ENCODE results near the gene ATXN1. TPM values are rescaled to one million over a fixed set of nuclear protein-coding genes. Genes with fewer than 3 reads are reported as not detected.

ATXN1 gene
- polyA plus RNA-seq, 2 of the 4 experiments (the other 2 are of a cell fraction): 2.9 to 8.3 TPM

DNA sequence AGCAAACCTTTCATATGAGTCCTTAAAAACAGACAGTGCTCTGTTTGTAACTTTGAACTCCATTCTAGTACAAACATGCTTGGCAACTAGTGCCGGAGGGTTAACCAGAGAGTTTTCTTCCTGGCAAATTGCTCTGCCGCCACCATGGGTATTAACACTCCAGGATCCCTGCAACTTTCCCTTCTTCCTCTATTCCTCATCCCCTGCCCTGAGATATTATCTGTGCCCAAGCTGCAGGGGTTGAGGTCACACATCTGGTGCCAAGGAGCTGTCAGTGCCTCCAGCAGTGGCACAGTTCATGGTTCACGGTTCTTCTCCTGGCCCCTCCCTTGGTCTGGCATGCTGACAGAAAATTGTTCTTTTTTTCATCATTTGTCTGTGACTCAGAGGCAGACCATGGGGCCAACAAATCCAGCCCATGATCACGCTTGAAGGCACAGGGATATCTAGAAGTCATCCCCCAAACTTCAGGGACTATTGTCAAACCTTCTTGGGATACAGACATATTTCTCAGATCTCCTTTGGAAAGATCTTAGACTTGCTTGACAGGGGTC, 77.5 kb downstream of the ATXN1 start:
- CTCF ChIA-PET: interaction anchor here (1.2 to 2.1 kb wide), 2 partner anchors 78 to 170 kb away, joined by 4 read pairs; partner anchors contain the start of gene ATXN1
- FAIRE-seq (no peak), ATAC-seq (peak; percentile 48 to 75; a peak in 5 of 6 replicates), DNase-seq (ENCODE audit: low read depth in 1 of 2, low spot score in 1 of 2) (peak in 1 of 2 experiments; percentile 66)
- POLR2A ChIA-PET: no interaction called here
- H3K4me2 ChIP-seq: peak overlapping the region; percentile 56
- no peaks in the 10 kb centered on the region for H3K9me3 ChIP-seq
- peaks cover 82% of the 10 kb centered on the region for H3K4me1 ChIP-seq
- peak overlapping the region; percentile 60 to 80 for H3K27ac ChIP-seq
- 10% methylated on average over 4 of the region's 4 CpGs for WGBS (ENCODE audit: missing lambda C conversion rate)
- no peak overlapping the region for H3K4me3 ChIP-seq
- TF ChIP-seq KDM5A (IDR thresholded peaks at IDR 0.05) (no peak), SREBF2 (IDR thresholded peaks at IDR 0.05) (no peak), EP300 (IDR thresholded peaks at IDR 0.05) (peak in 1 of 2 experiments; percentile 40; a peak in 1 of 5 replicates), MAFK (IDR thresholded peaks at IDR 0.05; ENCODE audit: partially characterized antibody) (no peak), POLR2AphosphoS2 (conservative IDR thresholded peaks at IDR 0.05; ENCODE audit: low read length) (no peak), HEYL (CRISPR knock-in tag; IDR thresholded peaks at IDR 0.05) (no peak), FOSL2 (IDR thresholded peaks at IDR 0.05) (peak; percentile 21; the same call in 1 of the 2 replicates), FOSL2 (CRISPR knock-in tag; IDR thresholded peaks at IDR 0.05) (peak; percentile 60; the same call in 1 of the 2 replicates), POLR2A (IDR thresholded peaks at IDR 0.05; ENCODE audit: low read length) (no peak), GATA3 (IDR thresholded peaks at IDR 0.05; ENCODE audit: borderline replicate concordance) (peak; percentile 78), JUN (IDR thresholded peaks at IDR 0.05) (peak in 1 of 2 experiments; percentile 42; a peak in 1 of 5 replicates), RFX5 (IDR thresholded peaks at IDR 0.05) (no peak), SMC3 (IDR thresholded peaks at IDR 0.05) (no peak), CEBPB (IDR thresholded peaks at IDR 0.05) (0 out of 4 replicates have a peak, but pooled peaks of 1 of the 2 experiments have one; percentile 4), EHF (CRISPR knock-in tag; IDR thresholded peaks at IDR 0.05) (no peak), JUNB (IDR thresholded peaks at IDR 0.05) (peak; percentile 48; the same call in 1 of the 2 replicates), RARB (CRISPR knock-in tag; IDR thresholded peaks at IDR 0.05) (no peak), HOXA7 (CRISPR knock-in tag; IDR thresholded peaks at IDR 0.05) (no peak)
- TF ChIP-seq, protein P1, sequence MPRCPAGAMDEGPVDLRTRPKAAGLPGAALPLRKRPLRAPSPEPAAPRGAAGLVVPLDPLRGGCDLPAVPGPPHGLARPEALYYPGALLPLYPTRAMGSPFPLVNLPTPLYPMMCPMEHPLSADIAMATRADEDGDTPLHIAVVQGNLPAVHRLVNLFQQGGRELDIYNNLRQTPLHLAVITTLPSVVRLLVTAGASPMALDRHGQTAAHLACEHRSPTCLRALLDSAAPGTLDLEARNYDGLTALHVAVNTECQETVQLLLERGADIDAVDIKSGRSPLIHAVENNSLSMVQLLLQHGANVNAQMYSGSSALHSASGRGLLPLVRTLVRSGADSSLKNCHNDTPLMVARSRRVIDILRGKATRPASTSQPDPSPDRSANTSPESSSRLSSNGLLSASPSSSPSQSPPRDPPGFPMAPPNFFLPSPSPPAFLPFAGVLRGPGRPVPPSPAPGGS (IDR thresholded peaks at IDR 0.05): no peak; the same call in 2 of the 3 replicates
- TF ChIP-seq, protein P2, sequence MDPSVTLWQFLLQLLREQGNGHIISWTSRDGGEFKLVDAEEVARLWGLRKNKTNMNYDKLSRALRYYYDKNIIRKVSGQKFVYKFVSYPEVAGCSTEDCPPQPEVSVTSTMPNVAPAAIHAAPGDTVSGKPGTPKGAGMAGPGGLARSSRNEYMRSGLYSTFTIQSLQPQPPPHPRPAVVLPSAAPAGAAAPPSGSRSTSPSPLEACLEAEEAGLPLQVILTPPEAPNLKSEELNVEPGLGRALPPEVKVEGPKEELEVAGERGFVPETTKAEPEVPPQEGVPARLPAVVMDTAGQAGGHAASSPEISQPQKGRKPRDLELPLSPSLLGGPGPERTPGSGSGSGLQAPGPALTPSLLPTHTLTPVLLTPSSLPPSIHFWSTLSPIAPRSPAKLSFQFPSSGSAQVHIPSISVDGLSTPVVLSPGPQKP (IDR thresholded peaks at IDR 0.05; ENCODE audit: low read depth, low read length): no peak

DNA sequence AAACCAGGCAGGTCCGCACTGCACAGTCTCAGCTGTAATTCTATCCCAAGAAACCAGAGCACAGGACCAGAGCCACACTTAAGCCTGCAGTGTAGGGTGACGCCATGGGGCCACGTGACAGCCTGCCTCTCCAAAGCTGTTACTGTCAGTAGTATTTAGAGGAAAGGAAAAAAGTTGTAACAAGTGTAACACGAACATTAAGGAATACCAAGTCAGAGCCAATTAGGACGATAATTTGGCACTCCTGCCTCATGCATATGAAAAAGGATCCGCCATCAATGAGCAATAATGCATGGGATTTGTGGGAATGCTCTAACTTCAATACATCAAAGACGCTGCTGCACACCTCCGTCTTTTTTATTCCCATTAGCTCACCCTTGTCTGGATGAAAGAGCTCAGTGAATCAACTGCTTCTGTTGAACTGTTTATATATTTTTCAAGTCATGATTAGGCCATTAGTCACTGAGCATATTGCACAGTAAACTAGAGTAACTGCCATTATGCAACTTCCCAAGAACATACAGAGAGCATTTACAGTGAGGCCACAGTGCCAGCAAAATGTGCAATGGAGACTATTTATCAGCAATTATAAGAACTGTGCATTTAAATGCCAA, 79.9 kb downstream of the ATXN1 start:
- peak; percentile 74 to 89 for ATAC-seq
- 26% methylated on average over 8 of the region's 8 CpGs for WGBS (ENCODE audit: missing lambda C conversion rate)
- no peak for FAIRE-seq
- H3K27ac ChIP-seq: peak overlapping the region; percentile 63 to 86
- H3K4me2 ChIP-seq: peak overlapping the region; percentile 77
- CTCF ChIA-PET: interaction anchor here (0.9 to 1.3 kb wide), 6 partner anchors 20 to 170 kb away, joined by 3 to 4 read pairs (median 3); no protein-coding TSS in a partner anchor
- H3K4me1 ChIP-seq: peaks cover 76% of the 10 kb centered on the region
- H3K4me3 ChIP-seq: no peak overlapping the region
- POLR2A ChIA-PET: interaction anchor here (0.6 to 1.0 kb wide), 3 partner anchors 9 to 285 kb away, joined by 3 to 4 read pairs (median 3); partner anchors contain the start of gene ATXN1
- peak; percentile 58 to 74 for DNase-seq (ENCODE audit: low read depth in 1 of 2, low spot score in 1 of 2)
- H3K9me3 ChIP-seq: no peaks in the 10 kb centered on the region
- TF ChIP-seq, protein P3, sequence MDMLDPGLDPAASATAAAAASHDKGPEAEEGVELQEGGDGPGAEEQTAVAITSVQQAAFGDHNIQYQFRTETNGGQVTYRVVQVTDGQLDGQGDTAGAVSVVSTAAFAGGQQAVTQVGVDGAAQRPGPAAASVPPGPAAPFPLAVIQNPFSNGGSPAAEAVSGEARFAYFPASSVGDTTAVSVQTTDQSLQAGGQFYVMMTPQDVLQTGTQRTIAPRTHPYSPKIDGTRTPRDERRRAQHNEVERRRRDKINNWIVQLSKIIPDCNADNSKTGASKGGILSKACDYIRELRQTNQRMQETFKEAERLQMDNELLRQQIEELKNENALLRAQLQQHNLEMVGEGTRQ (IDR thresholded peaks at IDR 0.05): peak; percentile 57
- TF ChIP-seq JUN (IDR thresholded peaks at IDR 0.05) (peak; percentile 70 to 86; a peak in 2 of 5 replicates), NPAS2 (CRISPR knock-in tag; IDR thresholded peaks at IDR 0.05; ENCODE audit: borderline replicate concordance) (no peak), HOXB13 (CRISPR knock-in tag; IDR thresholded peaks at IDR 0.05; ENCODE audit: low read depth) (no peak), RNF2 (IDR thresholded peaks at IDR 0.05; ENCODE audit: borderline replicate concordance, low read depth) (no peak), EP300 (IDR thresholded peaks at IDR 0.05) (peak; percentile 44 to 61; a peak in 2 of 5 replicates), HDAC2 (IDR thresholded peaks at IDR 0.05) (no peak), POLR2A (IDR thresholded peaks at IDR 0.05; ENCODE audit: low read length) (no peak), RFX5 (IDR thresholded peaks at IDR 0.05) (no peak), CBX2 (IDR thresholded peaks at IDR 0.05; ENCODE audit: borderline replicate concordance, low read depth) (no peak), FOSL2 (IDR thresholded peaks at IDR 0.05) (peak; percentile 90), FOSL2 (CRISPR knock-in tag; IDR thresholded peaks at IDR 0.05) (peak; percentile 91), BHLHE40 (IDR thresholded peaks at IDR 0.05; ENCODE audit: low read depth, low read length) (no peak), CEBPB (IDR thresholded peaks at IDR 0.05) (peak; percentile 93 to 98), MAFK (IDR thresholded peaks at IDR 0.05; ENCODE audit: partially characterized antibody) (peak; percentile 74), SMC3 (IDR thresholded peaks at IDR 0.05) (peak; percentile 26; the same call in 1 of the 3 replicates), RCOR1 (IDR thresholded peaks at IDR 0.05; ENCODE audit: low read depth, low read length) (no peak)
- TF ChIP-seq, protein P1 (IDR thresholded peaks at IDR 0.05): peak; percentile 68; the same call in 1 of the 3 replicates
- TF ChIP-seq, protein P4, sequence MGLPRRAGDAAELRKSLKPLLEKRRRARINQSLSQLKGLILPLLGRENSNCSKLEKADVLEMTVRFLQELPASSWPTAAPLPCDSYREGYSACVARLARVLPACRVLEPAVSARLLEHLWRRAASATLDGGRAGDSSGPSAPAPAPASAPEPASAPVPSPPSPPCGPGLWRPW (IDR thresholded peaks at IDR 0.05): peak; percentile 75; the same call in 1 of the 2 replicates
- TF ChIP-seq, protein P5, sequence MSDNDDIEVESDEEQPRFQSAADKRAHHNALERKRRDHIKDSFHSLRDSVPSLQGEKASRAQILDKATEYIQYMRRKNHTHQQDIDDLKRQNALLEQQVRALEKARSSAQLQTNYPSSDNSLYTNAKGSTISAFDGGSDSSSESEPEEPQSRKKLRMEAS (IDR thresholded peaks at IDR 0.05): peak; percentile 31; the same call in 1 of the 2 replicates
